Hematopoietic multipotent progenitor cell treated with erythropoietin and hydrocortisone succinate and interleukin-3 and kit ligand, for 4 days (in vitro differentiated cells): ENCODE measurements around the gene AP5M1.
A peak's percentile ranks its signal among the peaks of the same experiment; 100 is the strongest.
"Not testable (repeated sequence)": the region's sequence is repeated elsewhere in the genome, so short reads cannot be mapped to it uniquely, and the experiment has no call there.

Source experiments
- DNase-seq: peaks from one replicate; pipeline ENCODE4 v3.0.0-alpha.2; 2015

Gene AP5M1

DNA sequence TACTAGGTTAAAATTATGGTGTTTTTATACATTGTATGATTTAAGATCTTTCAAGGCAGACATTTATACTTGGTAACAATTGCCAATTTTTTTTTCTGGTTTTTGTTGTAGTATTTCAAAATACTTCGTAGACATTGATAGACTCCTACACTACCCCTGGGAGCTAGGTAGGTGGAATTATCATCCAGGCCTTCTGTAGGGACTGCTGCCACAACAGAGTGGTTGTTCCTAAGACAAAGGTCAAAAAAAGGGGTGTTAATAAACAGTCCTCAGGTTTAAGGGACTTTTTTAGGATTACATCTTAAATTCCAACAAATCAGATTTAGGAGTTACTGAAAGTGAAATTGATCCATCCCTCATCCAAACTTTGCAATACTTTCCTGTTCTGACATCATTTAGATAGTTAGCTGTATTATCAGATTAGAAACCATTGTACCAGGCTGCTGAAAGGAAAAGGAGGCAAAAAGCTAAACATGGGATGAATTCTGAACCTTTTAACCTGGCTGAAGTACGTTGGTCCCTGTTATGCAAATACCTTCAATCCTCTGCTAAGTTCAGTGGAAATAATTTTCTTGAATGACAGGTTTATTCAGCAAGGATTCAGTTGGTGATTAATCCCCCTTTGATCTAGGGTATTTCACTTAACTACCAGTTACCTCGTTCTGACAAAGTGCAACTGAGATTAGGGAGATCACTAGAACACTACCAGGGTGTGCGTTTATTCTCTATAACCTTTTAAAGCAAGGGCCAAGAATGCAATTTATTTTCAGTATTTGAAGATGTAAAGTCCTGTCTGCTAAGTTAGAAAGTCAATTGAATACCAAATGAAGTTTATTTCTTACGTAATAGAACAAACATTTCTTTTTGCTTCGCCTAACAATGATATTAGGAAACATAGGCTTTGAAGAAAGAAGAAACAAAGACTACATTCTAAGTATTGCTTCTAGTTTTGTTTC is 23.2 kb downstream of the AP5M1 start:
- no peak for DNase-seq

DNA sequence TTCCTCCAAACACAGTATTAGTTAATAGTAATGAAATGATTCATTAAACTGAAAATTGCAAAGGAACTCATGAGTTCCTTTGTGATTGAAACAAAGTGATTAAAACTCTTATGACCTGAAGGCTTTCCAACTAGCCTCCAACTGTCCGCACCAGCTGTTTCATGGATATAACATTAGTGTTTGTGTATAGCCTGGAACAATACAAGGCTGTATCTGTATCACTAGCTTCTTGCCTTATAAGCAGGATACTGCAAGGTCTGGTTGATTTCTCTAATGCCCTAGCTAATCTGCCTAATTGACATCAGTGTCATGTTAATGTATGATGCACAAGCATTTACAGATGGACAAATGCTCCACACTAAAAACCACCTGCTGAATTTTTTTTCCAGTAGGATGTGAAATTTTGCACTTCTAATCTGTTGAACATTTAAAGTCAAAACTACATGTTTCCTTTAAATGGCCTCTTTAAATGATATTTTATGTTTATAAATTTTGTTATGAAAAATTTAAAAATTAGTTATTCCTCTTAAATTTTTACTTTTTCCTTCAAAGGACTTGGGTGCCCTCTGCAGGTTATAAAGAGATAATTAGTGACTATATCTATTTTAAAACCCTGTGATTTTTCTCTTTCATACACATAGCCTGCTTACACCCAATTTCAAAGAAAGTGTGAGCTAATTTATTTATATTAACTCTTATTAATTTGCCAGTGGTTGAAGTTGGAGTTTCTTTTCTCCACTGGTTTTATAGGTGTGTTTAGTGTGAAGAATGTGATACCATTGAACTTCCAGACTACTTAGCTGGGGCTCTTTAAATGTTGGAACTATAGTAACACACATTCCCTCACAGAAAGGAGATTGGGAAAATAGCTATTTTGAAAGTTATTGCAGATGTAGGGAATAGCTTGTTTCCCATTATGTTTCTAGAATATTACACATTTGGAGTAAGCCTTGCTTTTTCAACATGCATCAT is 25.4 kb downstream of the AP5M1 start:
- DNase-seq = peak; percentile 66

GRCh38 chr14:57295239-57295638 is 26.5 kb downstream of the AP5M1 start:
- DNase-seq = no peak

GRCh38 chr14:57297852-57298251 is 29.1 kb downstream of the AP5M1 start:
- DNase-seq = no peak

GRCh38 chr14:57299511-57299910 is 30.7 kb downstream of the AP5M1 start:
- no peak for DNase-seq

DNA sequence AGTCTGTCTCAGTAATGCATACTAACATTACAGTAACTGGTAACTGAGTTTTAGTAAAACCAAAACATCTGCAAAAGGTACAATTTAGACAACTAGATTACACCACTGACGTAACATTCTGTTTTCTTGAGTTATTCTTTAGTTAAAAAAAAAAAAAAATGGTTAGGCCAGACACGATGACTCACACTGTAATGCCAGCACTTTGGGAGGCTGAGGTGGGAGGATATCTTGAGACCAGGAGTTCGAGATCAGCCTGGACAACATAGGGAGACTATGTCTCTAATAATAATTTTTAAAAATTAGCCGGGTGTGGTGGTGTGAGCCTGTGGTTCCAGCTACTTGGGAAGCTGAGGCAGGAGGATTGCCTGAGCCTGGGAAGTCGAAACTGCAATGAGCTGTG is 34.1 kb downstream of the AP5M1 start:
- DNase-seq = no peak

- DNase-seq = peak; percentile 3
These were observed 45.8 kb downstream of the AP5M1 start for GRCh38 chr14:57314396-57315089.

- peak; percentile 89 for DNase-seq
These were observed 48.6 kb downstream of the AP5M1 start for GRCh38 chr14:57317248-57317833.

DNA sequence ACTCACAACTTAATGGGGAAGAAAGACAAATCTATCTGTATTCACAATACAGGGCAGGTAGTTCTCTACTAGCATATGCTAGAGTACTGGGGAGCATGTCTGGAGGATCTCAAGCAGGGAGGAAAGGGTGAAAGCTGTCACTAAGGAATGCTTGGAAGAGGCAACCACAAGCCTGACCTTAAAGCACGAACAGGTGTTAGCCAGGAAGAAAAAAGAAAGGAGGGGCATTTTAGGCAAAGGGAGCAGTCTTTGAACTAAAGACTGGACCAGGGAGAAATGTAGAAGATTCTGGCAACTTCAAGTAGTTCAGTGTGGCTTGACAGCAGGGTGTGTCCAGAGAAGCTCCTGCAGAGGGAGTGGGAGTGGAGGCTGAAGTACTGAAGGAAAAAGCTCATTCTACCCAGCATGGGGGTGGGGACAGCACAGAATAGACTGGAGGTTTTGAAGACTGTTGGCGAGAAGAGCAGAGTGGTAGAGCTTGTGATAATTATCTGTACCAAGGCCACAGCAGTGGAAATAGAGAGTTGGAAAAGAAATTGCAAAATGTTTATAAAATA is 50.9 kb downstream of the AP5M1 start:
- no peak for DNase-seq

GRCh38 chr14:57323721-57324120 is 55.0 kb downstream of the AP5M1 start:
- DNase-seq = peak; percentile 15

DNA sequence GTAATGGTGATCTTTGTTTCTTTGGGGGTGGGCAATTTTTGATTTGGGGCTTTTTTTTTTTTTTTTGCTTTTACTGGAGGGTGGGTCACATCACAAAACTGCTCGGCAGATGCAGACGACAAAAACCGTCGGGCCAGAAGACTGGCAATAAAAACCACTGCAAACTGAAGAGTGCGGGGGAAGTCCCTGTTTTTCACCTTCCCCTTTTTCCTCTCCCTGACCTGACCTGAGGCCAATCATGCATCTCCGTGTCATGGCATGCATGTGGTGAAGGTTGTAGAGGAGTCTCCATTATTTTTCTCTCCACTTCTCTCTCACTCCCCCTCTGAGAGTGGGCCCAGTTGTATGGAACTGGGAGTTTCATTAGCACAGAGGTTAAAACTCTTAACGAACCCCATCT is 57.5 kb downstream of the AP5M1 start:
- no peak for DNase-seq

DNA sequence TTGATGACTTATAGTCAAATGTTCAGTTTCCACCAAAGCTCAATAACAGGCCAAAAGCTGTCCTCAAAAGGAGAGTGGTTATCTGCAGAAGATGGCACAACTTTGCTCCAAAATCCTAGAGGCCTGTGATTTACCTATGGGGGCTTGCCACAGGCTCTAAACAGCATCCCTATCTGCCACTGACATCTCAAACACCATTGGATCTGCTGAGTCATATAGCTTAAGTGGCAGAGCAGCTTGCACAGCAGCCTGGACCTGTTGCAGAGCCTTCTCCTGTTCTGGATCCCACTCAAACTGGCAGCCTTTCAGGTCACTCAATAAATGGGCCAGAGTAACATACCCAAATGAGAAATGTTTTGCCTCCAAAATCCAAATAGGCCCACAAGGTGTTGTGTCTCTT is 61.1 kb downstream of the AP5M1 start:
- no peak for DNase-seq

- DNase-seq = not testable (repeated sequence)
These were observed 63.7 kb downstream of the AP5M1 start for GRCh38 chr14:57332475-57332874.

GRCh38 chr14:57333726-57334125 is 65.0 kb downstream of the AP5M1 start:
- DNase-seq = not testable (repeated sequence)

DNA sequence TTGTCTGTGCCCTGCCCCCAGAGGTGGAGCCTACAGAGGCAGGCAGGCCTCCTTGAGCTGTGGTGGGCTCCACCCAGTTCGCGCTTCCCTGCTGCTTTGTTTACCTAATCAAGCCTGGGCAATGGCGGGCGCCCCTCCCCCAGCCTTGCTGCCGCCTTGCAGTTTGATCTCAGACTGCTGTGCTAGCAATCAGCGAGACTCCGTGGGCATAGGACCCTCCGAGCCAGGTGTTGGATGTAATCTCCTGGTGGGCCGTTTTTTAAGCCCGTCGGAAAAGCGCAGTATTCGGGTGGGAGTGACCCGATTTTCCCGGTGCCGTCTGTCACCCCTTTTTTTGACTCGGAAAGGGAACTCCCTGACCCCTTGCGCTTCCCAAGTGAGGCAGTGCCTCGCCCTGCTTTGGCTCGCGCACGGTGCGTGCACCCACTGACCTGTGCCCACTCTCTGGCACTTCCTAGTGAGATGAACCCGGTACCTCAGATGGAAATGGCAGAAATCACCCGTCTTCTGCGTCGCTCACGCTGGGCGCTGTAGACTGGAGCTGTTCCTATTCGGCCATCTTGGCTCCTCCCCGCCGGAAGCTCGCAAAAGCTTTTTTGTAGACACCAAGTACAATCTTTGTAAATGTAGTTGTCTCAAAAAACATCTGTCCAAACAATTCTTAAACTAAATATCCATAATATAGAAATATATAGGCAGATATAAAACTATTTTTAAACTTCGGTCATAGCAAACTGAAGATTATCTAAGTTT is 75.0 kb downstream of the AP5M1 start:
- not testable (repeated sequence) for DNase-seq

- no peak for DNase-seq
These were observed 76.3 kb downstream of the AP5M1 start for GRCh38 chr14:57345106-57345505.

GRCh38 chr14:57346741-57347140 is 78.0 kb downstream of the AP5M1 start:
- no peak for DNase-seq
